ENCODE results near the gene RXRG.
A peak's percentile ranks its signal among the peaks of the same experiment; 100 is the strongest.

Gene RXRG

GRCh38 chr1:165409657-165410358 is 35.1 kb downstream of the RXRG start:
- DNase-seq (ENCODE audit: low read depth in 2 of 2) = no peak

GRCh38 chr1:165408518-165408917 is 36.4 kb downstream of the RXRG start:
- peak in 1 of 2 donors; percentile 4 for DNase-seq (ENCODE audit: low read depth in 2 of 2)

GRCh38 chr1:165407398-165407797 is 37.5 kb downstream of the RXRG start:
- no peak for DNase-seq (ENCODE audit: low read depth in 2 of 2)

GRCh38 chr1:165403835-165404482 is 41.0 kb downstream of the RXRG start:
- DNase-seq (ENCODE audit: low read depth in 2 of 2) = no peak

- no peak for DNase-seq (ENCODE audit: low read depth in 2 of 2)
Observed at GRCh38 chr1:165402517-165403111, 42.3 kb downstream of the RXRG start.

GRCh38 chr1:165397944-165398343 is 47.0 kb downstream of the RXRG start:
- no peak for DNase-seq (ENCODE audit: low read depth in 2 of 2)

GRCh38 chr1:165395901-165396300 is 49.0 kb downstream of the RXRG start:
- no peak for DNase-seq (ENCODE audit: low read depth in 2 of 2)

- no peak for DNase-seq (ENCODE audit: low read depth in 2 of 2)
Observed at GRCh38 chr1:165395478-165395877, 49.4 kb downstream of the RXRG start.

- DNase-seq (ENCODE audit: low read depth in 2 of 2) = peak; percentile 78 to 80
Observed at GRCh38 chr1:165392634-165393571, 52.0 kb downstream of the RXRG start.

GRCh38 chr1:165389609-165390008 is 55.3 kb downstream of the RXRG start:
- no peak for DNase-seq (ENCODE audit: low read depth in 2 of 2)

GRCh38 chr1:165387961-165388360 is 57.0 kb downstream of the RXRG start:
- DNase-seq (ENCODE audit: low read depth in 2 of 2) = no peak

GRCh38 chr1:165387505-165387904 is 57.4 kb downstream of the RXRG start:
- no peak for DNase-seq (ENCODE audit: low read depth in 2 of 2)

- DNase-seq (ENCODE audit: low read depth in 2 of 2) = no peak
Observed at GRCh38 chr1:165383599-165384405, 61.1 kb downstream of the RXRG start.

GRCh38 chr1:165383067-165383466 is 61.9 kb downstream of the RXRG start:
- no peak for DNase-seq (ENCODE audit: low read depth in 2 of 2)

- no peak for DNase-seq (ENCODE audit: low read depth in 2 of 2)
Observed at GRCh38 chr1:165381745-165382505, 63.0 kb downstream of the RXRG start.

GRCh38 chr1:165376811-165377311 is 68.1 kb downstream of the RXRG start:
- no peak for DNase-seq (ENCODE audit: low read depth in 2 of 2)

GRCh38 chr1:165376041-165376810 is 68.7 kb downstream of the RXRG start:
- DNase-seq (ENCODE audit: low read depth in 2 of 2) = no peak

- DNase-seq (ENCODE audit: low read depth in 2 of 2) = no peak
Observed at GRCh38 chr1:165375623-165376022, 69.3 kb downstream of the RXRG start.

- DNase-seq (ENCODE audit: low read depth in 2 of 2) = no peak
Observed at GRCh38 chr1:165371588-165372225, 73.2 kb downstream of the RXRG start.

Measured in stimulated activated CD8-positive, alpha-beta memory T cell treated with anti-CD3 and anti-CD28 coated beads, Interleukin-15, amount 100 ng/mL, for 48 hours (primary cell).